Calu3 (cell line): ENCODE results near the gene HMGN5. TPM values are rescaled to one million over a fixed set of nuclear protein-coding genes. Genes with fewer than 3 reads are reported as not detected.

ENCODE experiments used
- BruUV-seq: library from RNA; stranded (reverse); fragments of 400-500 nt; replicated peaks from 2 replicates; lab custom pipeline; 2021; lab: Mats Ljungman, UMichigan
- CTCF ChIA-PET: fragments of 300-600 bp; sonication (Branson Sonifier 250); formaldehyde crosslinking; loops from one replicate; lab custom pipeline; 2022; ENCODE audit warnings: antibody characterized with exemption; lab: Charles Lee
- DNase-seq: peaks from one replicate; pipeline ENCODE4 v3.0.0; 2022
- H3K27ac Mint-ChIP-seq: one replicate; pipeline ENCODE4 v1.8.0; 2022; ENCODE audit warnings: mixed read lengths; ENCODE audit not compliant: unreplicated experiment
- H3K27me3 Mint-ChIP-seq: one replicate; pipeline ENCODE4 v1.8.0; 2022; ENCODE audit warnings: mixed read lengths; ENCODE audit not compliant: unreplicated experiment
- H3K36me3 Mint-ChIP-seq: one replicate; pipeline ENCODE4 v1.8.0; 2022; ENCODE audit warnings: mild to moderate bottlenecking, moderate library complexity, mixed read lengths; ENCODE audit not compliant: insufficient read depth, unreplicated experiment
- H3K4me1 Mint-ChIP-seq: one replicate; pipeline ENCODE4 v1.8.0; 2022; ENCODE audit warnings: mild to moderate bottlenecking, low read depth, mixed read lengths; ENCODE audit not compliant: unreplicated experiment
- H3K4me3 Mint-ChIP-seq: one replicate; pipeline ENCODE4 v1.8.0; 2022; ENCODE audit warnings: mild to moderate bottlenecking, low read depth, moderate library complexity, mixed read lengths; ENCODE audit not compliant: unreplicated experiment
- H3K9me3 Mint-ChIP-seq: one replicate; pipeline ENCODE4 v1.8.0; 2022; ENCODE audit warnings: low read depth, mixed read lengths; ENCODE audit not compliant: unreplicated experiment
- intact Hi-C: fragments of 100-400 bp; cut with micrococcal nuclease; formaldehyde crosslinking; loops from one replicate; pipeline ENCODE4 v1.10.0; 2022; ENCODE audit not compliant: unreplicated experiment
- total RNA-seq: library from RNA; stranded (reverse); gene quantifications from 2 replicates; pipeline ENCODE4 v1.2.3, GENCODE V29; 2022
- TF ChIP-seq, protein P1 (sequence below): fragments of 200-600 bp; IDR thresholded peaks from one replicate; pipeline ENCODE4 v1.8.0; 2022; ENCODE audit warnings: antibody characterized with exemption; ENCODE audit not compliant: unreplicated experiment

Gene HMGN5
- total RNA-seq, 1 experiment from 2014 or later: 14.4 TPM

DNA sequence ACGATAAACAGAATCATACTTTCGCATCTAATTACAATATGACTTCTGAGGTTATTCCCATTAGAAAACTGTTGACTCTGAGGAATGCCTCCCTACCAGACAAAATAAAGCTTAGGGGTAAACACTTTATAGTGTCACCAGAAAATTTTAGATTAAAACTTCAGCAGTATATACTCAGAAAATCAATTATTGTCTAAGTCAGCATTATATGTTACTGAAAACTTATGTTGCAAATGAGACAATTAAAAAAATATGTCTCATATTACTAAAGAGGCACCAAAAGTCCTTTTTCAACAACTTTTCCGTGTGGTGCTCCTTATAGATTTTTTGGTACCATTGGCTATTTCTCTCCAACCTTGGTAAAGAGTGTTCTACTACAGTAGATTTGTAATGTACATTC is 91.4 kb downstream of the HMGN5 start:
- Mint-ChIP-seq H3K36me3 (no peaks in the 10 kb centered on the region), H3K4me3 (no peak overlapping the region), H3K9me3 (no peaks in the 10 kb centered on the region), H3K4me1 (no peaks in the 10 kb centered on the region), H3K27me3 (no peaks in the 10 kb centered on the region), H3K27ac (no peak overlapping the region)
- intact Hi-C loops: no loop called here
- CTCF ChIA-PET: no interaction called here
- DNase-seq: no peak
- BruUV-seq: no TSS peak
- TF ChIP-seq, protein P1, sequence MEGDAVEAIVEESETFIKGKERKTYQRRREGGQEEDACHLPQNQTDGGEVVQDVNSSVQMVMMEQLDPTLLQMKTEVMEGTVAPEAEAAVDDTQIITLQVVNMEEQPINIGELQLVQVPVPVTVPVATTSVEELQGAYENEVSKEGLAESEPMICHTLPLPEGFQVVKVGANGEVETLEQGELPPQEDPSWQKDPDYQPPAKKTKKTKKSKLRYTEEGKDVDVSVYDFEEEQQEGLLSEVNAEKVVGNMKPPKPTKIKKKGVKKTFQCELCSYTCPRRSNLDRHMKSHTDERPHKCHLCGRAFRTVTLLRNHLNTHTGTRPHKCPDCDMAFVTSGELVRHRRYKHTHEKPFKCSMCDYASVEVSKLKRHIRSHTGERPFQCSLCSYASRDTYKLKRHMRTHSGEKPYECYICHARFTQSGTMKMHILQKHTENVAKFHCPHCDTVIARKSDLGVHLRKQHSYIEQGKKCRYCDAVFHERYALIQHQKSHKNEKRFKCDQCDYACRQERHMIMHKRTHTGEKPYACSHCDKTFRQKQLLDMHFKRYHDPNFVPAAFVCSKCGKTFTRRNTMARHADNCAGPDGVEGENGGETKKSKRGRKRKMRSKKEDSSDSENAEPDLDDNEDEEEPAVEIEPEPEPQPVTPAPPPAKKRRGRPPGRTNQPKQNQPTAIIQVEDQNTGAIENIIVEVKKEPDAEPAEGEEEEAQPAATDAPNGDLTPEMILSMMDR: no peak

DNA sequence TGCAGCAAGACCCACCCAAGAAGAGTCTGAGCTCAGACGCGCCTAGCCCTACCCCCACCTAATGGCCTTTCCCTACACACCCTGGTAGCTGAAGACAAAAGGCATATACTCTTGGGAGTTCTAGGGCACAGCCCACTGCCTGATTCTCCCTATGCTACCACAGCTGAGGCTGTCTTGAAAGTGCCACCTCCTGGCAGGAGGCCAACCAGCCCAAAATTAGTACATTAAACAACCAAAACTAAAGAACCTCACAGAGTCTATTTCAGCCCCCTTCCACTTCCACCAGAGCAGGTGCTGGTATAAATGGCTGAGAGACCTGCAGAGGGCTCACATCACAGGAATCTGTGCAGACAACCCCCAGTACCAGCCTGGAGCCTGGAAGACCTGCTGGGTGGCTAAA is 119.1 kb downstream of the HMGN5 start:
- TF ChIP-seq, protein P1: no peak
- Mint-ChIP-seq H3K36me3 (no peaks in the 10 kb centered on the region), H3K4me1 (no peaks in the 10 kb centered on the region), H3K27ac (no peak overlapping the region), H3K27me3 (no peaks in the 10 kb centered on the region), H3K9me3 (peaks cover 10% of the 10 kb centered on the region), H3K4me3 (no peak overlapping the region)
- BruUV-seq: no TSS peak
- CTCF ChIA-PET: no interaction called here
- intact Hi-C loops: no loop called here
- no peak for DNase-seq

Other genes with a start within 250 kb of the HMGN5 start
- 91.2 and 105 TPM in 2 replicates for gene SH3BGRL, start 189 bp upstream of the HMGN5 start, total RNA-seq